CD4-positive, CD25-positive, alpha-beta regulatory T cell (primary cell): Measurements from ENCODE around the gene DNMT3A. TPM values are rescaled to one million over a fixed set of nuclear protein-coding genes. Genes with fewer than 3 reads are reported as not detected.
A peak's percentile ranks its signal among the peaks of the same experiment; 100 is the strongest.

ENCODE experiments used
- ATAC-seq, 2 donors: fragments of 150-1000 bp; cut with Tn5 transposase; one replicate each; pipeline ENCODE4 v1.10.0; 2021; ENCODE audit warnings: low read depth in 2 of 2, moderate number of reproducible peaks in 2 of 2, moderate library complexity in 1 of 2
- DNase-seq, 3 donors: peaks; one replicate each; pipeline versions ENCODE4 v3.0.0 to v3.0.0-alpha.2; 2012 to 2022; ENCODE audit warnings: mixed read lengths in 1 of 3
- H3K27ac ChIP-seq: one replicate; pipeline ENCODE4 v1.7.0; 2013; ENCODE audit warnings: mild to moderate bottlenecking, low read length; ENCODE audit not compliant: insufficient read depth, poor library complexity, severe bottlenecking
- H3K27me3 ChIP-seq: one replicate; pipeline ENCODE4 v1.7.0; 2013; ENCODE audit warnings: low read length; ENCODE audit not compliant: control insufficient read depth, insufficient read depth
- H3K36me3 ChIP-seq: one replicate; pipeline ENCODE4 v1.7.0; 2013; ENCODE audit warnings: mild to moderate bottlenecking, low read length, moderate library complexity; ENCODE audit not compliant: control insufficient read depth, insufficient read depth
- H3K4me1 ChIP-seq: 2 replicates; pipeline ENCODE4 v1.7.0; 2013; ENCODE audit warnings: mild to moderate bottlenecking, low read length; ENCODE audit not compliant: insufficient read depth, control insufficient read depth, poor library complexity, severe bottlenecking
- H3K4me3 ChIP-seq: one replicate; pipeline ENCODE4 v1.7.0; 2013; ENCODE audit warnings: low read depth, mild to moderate bottlenecking, low read length, moderate library complexity
- H3K9me3 ChIP-seq, 2 experiments: 1 replicate in 1 of 2; 2 replicates in 1 of 2; pipeline ENCODE4 v1.7.0; 2013; ENCODE audit warnings: low read length in 2 of 2, mild to moderate bottlenecking in 1 of 2, moderate library complexity in 1 of 2; ENCODE audit not compliant: control insufficient read depth in 2 of 2
- H3K27ac Mint-ChIP-seq, 3 donors: one replicate each; pipeline ENCODE4 v1.8.0; 2020 to 2022; ENCODE audit warnings: mild to moderate bottlenecking in 3 of 3, mixed read lengths in 3 of 3, moderate library complexity in 2 of 3
- H3K27me3 Mint-ChIP-seq: one replicate; pipeline ENCODE4 v1.8.0; 2022; ENCODE audit warnings: mild to moderate bottlenecking, mixed read lengths
- H3K36me3 Mint-ChIP-seq: one replicate; pipeline ENCODE4 v1.8.0; 2020; ENCODE audit warnings: mixed read lengths
- H3K4me1 Mint-ChIP-seq, 4 donors: one replicate each; pipeline ENCODE4 v1.8.0; 2020 to 2022; ENCODE audit warnings: mixed read lengths in 4 of 4, mild to moderate bottlenecking in 1 of 4
- H3K4me3 Mint-ChIP-seq, 4 donors: one replicate each; pipeline ENCODE4 v1.8.0; 2020 to 2022; ENCODE audit warnings: mild to moderate bottlenecking in 4 of 4, mixed read lengths in 4 of 4, moderate library complexity in 3 of 4
- H3K9me3 Mint-ChIP-seq, 7 donors: one replicate each; pipeline ENCODE4 v1.8.0; 2020 to 2022; ENCODE audit warnings: mixed read lengths in 7 of 7, mild to moderate bottlenecking in 3 of 7, moderate library complexity in 2 of 7
- polyA plus RNA-seq, 4 donors: library from polyadenylated mRNA; unstranded; fragments of 300-500 nt; fragmentation: Illumina TruSeq; gene quantifications; one replicate each; pipeline ENCODE4 v1.2.3, GENCODE V29; 2021
- total RNA-seq: library from RNA; stranded (reverse); gene quantifications from one replicate; pipeline ENCODE4 v1.2.3, GENCODE V29; 2022

The DNMT3A gene
- total and polyA plus RNA-seq, 5 donors from 2014 or later = 8.1 to 81.0 (median 12.4) TPM

GRCh38 chr2:25381502-25381901 is 39.8 kb upstream of the DNMT3A start:
- Histone ChIP-seq H3K36me3 (no peaks in the 10 kb centered on the region), H3K27me3 (no peaks in the 10 kb centered on the region), H3K27ac (no peak overlapping the region), H3K9me3 (no peaks in the 10 kb centered on the region), H3K4me3 (no peak overlapping the region), H3K4me1 (peaks cover 26% of the 10 kb centered on the region)
- ATAC-seq = no peak
- H3K27ac Mint-ChIP-seq = peak overlapping the region in 1 of 3 donors; percentile 74
- H3K9me3 Mint-ChIP-seq = peaks cover 0 to 2% (median 0%) of the 10 kb centered on the region in 7 donors
- H3K4me3 Mint-ChIP-seq = peak overlapping the region in 1 of 4 donors; percentile 11
- peaks cover 0 to 28% (median 21%) of the 10 kb centered on the region in 4 donors for H3K4me1 Mint-ChIP-seq
- H3K27me3 Mint-ChIP-seq = no peaks in the 10 kb centered on the region
- no peak for DNase-seq
- H3K36me3 Mint-ChIP-seq = peaks cover 27% of the 10 kb centered on the region

- H3K4me1 Mint-ChIP-seq = peaks cover 0 to 34% (median 25%) of the 10 kb centered on the region in 4 donors
- Histone ChIP-seq H3K27ac (no peak overlapping the region), H3K27me3 (no peaks in the 10 kb centered on the region), H3K9me3 (no peaks in the 10 kb centered on the region), H3K4me1 (peaks cover 28% of the 10 kb centered on the region), H3K36me3 (no peaks in the 10 kb centered on the region), H3K4me3 (no peak overlapping the region)
- H3K9me3 Mint-ChIP-seq = peaks cover 0 to 2% (median 0%) of the 10 kb centered on the region in 7 donors
- H3K4me3 Mint-ChIP-seq = peak overlapping the region in 1 of 4 donors; percentile 11
- ATAC-seq (no peak), DNase-seq (no peak)
- H3K27ac Mint-ChIP-seq = peak overlapping the region in 1 of 3 donors; percentile 74
- H3K36me3 Mint-ChIP-seq = peaks cover 25% of the 10 kb centered on the region
- no peaks in the 10 kb centered on the region for H3K27me3 Mint-ChIP-seq
Observed at GRCh38 chr2:25380586-25381375, 39.1 kb upstream of the DNMT3A start.

GRCh38 chr2:25380023-25380422 is 38.3 kb upstream of the DNMT3A start:
- Mint-ChIP-seq H3K36me3 (peaks cover 30% of the 10 kb centered on the region), H3K27ac (peak overlapping the region in 1 of 3 donors; percentile 51), H3K4me1 (peaks cover 0 to 38% (median 25%) of the 10 kb centered on the region in 4 donors), H3K27me3 (no peaks in the 10 kb centered on the region), H3K9me3 (peaks cover 0 to 2% (median 0%) of the 10 kb centered on the region in 7 donors), H3K4me3 (peak overlapping the region in 2 of 4 donors; percentile 11 to 35)
- Histone ChIP-seq H3K27ac (no peak overlapping the region), H3K36me3 (no peaks in the 10 kb centered on the region), H3K4me3 (no peak overlapping the region), H3K9me3 (no peaks in the 10 kb centered on the region), H3K4me1 (peaks cover 28% of the 10 kb centered on the region), H3K27me3 (no peaks in the 10 kb centered on the region)
- ATAC-seq = no peak
- no peak for DNase-seq

GRCh38 chr2:25379535-25379934 is 37.8 kb upstream of the DNMT3A start:
- ATAC-seq = no peak
- peaks cover 0 to 38% (median 25%) of the 10 kb centered on the region in 4 donors for H3K4me1 Mint-ChIP-seq
- H3K4me3 Mint-ChIP-seq = peak overlapping the region in 3 of 4 donors; percentile 10 to 35 (median 11)
- no peak overlapping the region for H3K27ac ChIP-seq
- peaks cover 28% of the 10 kb centered on the region for H3K4me1 ChIP-seq
- peaks cover 32% of the 10 kb centered on the region for H3K36me3 Mint-ChIP-seq
- peak overlapping the region in 2 of 3 donors; percentile 44 to 51 for H3K27ac Mint-ChIP-seq
- H3K27me3 ChIP-seq = no peaks in the 10 kb centered on the region
- peaks cover 0 to 2% (median 0%) of the 10 kb centered on the region in 7 donors for H3K9me3 Mint-ChIP-seq
- no peaks in the 10 kb centered on the region for H3K36me3 ChIP-seq
- no peak for DNase-seq
- H3K27me3 Mint-ChIP-seq = no peaks in the 10 kb centered on the region
- no peak overlapping the region for H3K4me3 ChIP-seq
- H3K9me3 ChIP-seq = no peaks in the 10 kb centered on the region

GRCh38 chr2:25378731-25379490 is 37.2 kb upstream of the DNMT3A start:
- peaks cover 0 to 38% (median 24%) of the 10 kb centered on the region in 4 donors for H3K4me1 Mint-ChIP-seq
- H3K9me3 ChIP-seq = no peaks in the 10 kb centered on the region
- no peaks in the 10 kb centered on the region for H3K27me3 Mint-ChIP-seq
- H3K36me3 Mint-ChIP-seq = peaks cover 33% of the 10 kb centered on the region
- no peaks in the 10 kb centered on the region for H3K27me3 ChIP-seq
- no peaks in the 10 kb centered on the region for H3K36me3 ChIP-seq
- H3K4me3 ChIP-seq = no peak overlapping the region
- H3K9me3 Mint-ChIP-seq = peaks cover 0 to 2% (median 0%) of the 10 kb centered on the region in 7 donors
- ATAC-seq (no peak), DNase-seq (no peak)
- H3K4me3 Mint-ChIP-seq = peak overlapping the region in 1 of 4 donors; percentile 10
- peaks cover 28% of the 10 kb centered on the region for H3K4me1 ChIP-seq
- peak overlapping the region in 1 of 3 donors; percentile 43 for H3K27ac Mint-ChIP-seq
- no peak overlapping the region for H3K27ac ChIP-seq

- Mint-ChIP-seq H3K4me1 (peaks cover 0 to 38% (median 24%) of the 10 kb centered on the region in 4 donors), H3K27me3 (no peaks in the 10 kb centered on the region)
Observed at GRCh38 chr2:25377822-25378421, 36.2 kb upstream of the DNMT3A start.

More at GRCh38 chr2:25377822-25378421, 36.2 kb upstream of the DNMT3A start:
- Histone ChIP-seq H3K27ac (peak overlapping the region; percentile 77), H3K27me3 (no peaks in the 10 kb centered on the region), H3K36me3 (no peaks in the 10 kb centered on the region), H3K9me3 (no peaks in the 10 kb centered on the region), H3K4me3 (no peak overlapping the region), H3K4me1 (peaks cover 28% of the 10 kb centered on the region)
- no peak for DNase-seq
- peak overlapping the region; percentile 93 to 98 (median 97) for H3K27ac Mint-ChIP-seq
- peak overlapping the region in 2 of 4 donors; percentile 53 to 84 for H3K4me3 Mint-ChIP-seq
- peaks cover 33% of the 10 kb centered on the region for H3K36me3 Mint-ChIP-seq
- ATAC-seq = no peak
- peaks cover 0 to 2% (median 0%) of the 10 kb centered on the region in 7 donors for H3K9me3 Mint-ChIP-seq
